Neural cell (in vitro differentiated cells): Measurements from ENCODE around the gene EXD3. TPM values are rescaled to one million over a fixed set of nuclear protein-coding genes. Genes with fewer than 3 reads are reported as not detected.

Experiments
- H2AFZ ChIP-seq: fragments of 200-600, 300-800 bp; sonication (generic), shearing (Covaris generic); 2 replicates; pipeline ENCODE4 v1.6.0; 2014; ENCODE audit warnings: low read depth, mild to moderate bottlenecking, antibody characterized with exemption, low read length, moderate library complexity
- H3F3A ChIP-seq: fragments of 200-600 bp; shearing (Covaris generic); 2 replicates; pipeline ENCODE4 v1.6.1; 2016; ENCODE audit warnings: mild to moderate bottlenecking, moderate library complexity, mixed read lengths, antibody characterized with exemption, low read length; ENCODE audit not compliant: insufficient read depth, poor library complexity, severe bottlenecking
- H3K27ac ChIP-seq: fragments of 200-600, 300-800 bp; sonication (generic), shearing (Covaris generic); 2 replicates; pipeline ENCODE4 v1.5.1; 2014; ENCODE audit warnings: mild to moderate bottlenecking, low read length, moderate library complexity
- H3K27me3 ChIP-seq: fragments of 300-800, 200-600 bp; sonication (generic), shearing (Covaris generic); 2 replicates; pipeline ENCODE4 v1.6.0; 2014; ENCODE audit warnings: mild to moderate bottlenecking, low read depth, low read length, moderate library complexity; ENCODE audit not compliant: insufficient read depth
- H3K36me3 ChIP-seq: fragments of 300-800, 200-600 bp; sonication (generic), shearing (Covaris generic); 2 replicates; pipeline ENCODE4 v1.5.1; 2014; ENCODE audit warnings: mild to moderate bottlenecking, antibody characterized with exemption, low read length, moderate library complexity; ENCODE audit not compliant: insufficient read depth
- H3K4me2 ChIP-seq: fragments of 300-800, 200-600 bp; sonication (generic), shearing (Covaris generic); 2 replicates; pipeline ENCODE4 v1.6.0; 2014; ENCODE audit warnings: mild to moderate bottlenecking, low read length
- H3K4me3 ChIP-seq: fragments of 300-800, 200-600 bp; sonication (generic), shearing (Covaris generic); 2 replicates; pipeline ENCODE4 v1.5.1; 2014; ENCODE audit warnings: mild to moderate bottlenecking, low read length, moderate library complexity
- H3K79me2 ChIP-seq: fragments of 200-600 bp; shearing (Covaris generic); replicated peaks from 2 replicates; pipeline ENCODE4 v1.6.0; 2014; ENCODE audit warnings: mild to moderate bottlenecking, low read length, moderate library complexity; ENCODE audit not compliant: insufficient read depth
- H3K9ac ChIP-seq: fragments of 300-800, 200-600 bp; sonication (generic), shearing (Covaris generic); 2 replicates; pipeline ENCODE4 v1.6.1; 2016; ENCODE audit warnings: mild to moderate bottlenecking, low read length, mixed read lengths
- H3K9me2 ChIP-seq: fragments of 200-600 bp; shearing (Covaris generic); 2 replicates; pipeline ENCODE4 v1.6.1; 2016; ENCODE audit warnings: mild to moderate bottlenecking, low read length, mixed read lengths; ENCODE audit not compliant: insufficient read depth
- H3K9me3 ChIP-seq: fragments of 200-600, 300-800 bp; sonication (generic), shearing (Covaris generic); 2 replicates; pipeline ENCODE4 v1.6.1; 2016; ENCODE audit warnings: mild to moderate bottlenecking, mixed run types, low read length, moderate library complexity, mixed read lengths
- H4K20me1 ChIP-seq: fragments of 200-600 bp; shearing (Covaris generic); 2 replicates; pipeline ENCODE4 v1.6.1; 2016; ENCODE audit warnings: mild to moderate bottlenecking, mixed run types; ENCODE audit not compliant: insufficient read depth
- CTCF ChIP-seq: fragments of 450-650 bp; IDR thresholded peaks from 2 replicates; pipeline ENCODE4 v1.5.1; 2014; ENCODE audit warnings: antibody characterized with exemption, mild to moderate bottlenecking, moderate library complexity; ENCODE audit not compliant: poor library complexity, severe bottlenecking
- EP300 ChIP-seq: fragments of 450-650 bp; conservative IDR thresholded peaks from 2 replicates; pipeline ENCODE4 v1.6.1; 2014; ENCODE audit warnings: antibody characterized with exemption, mild to moderate bottlenecking, moderate library complexity; ENCODE audit not compliant: poor library complexity, severe bottlenecking
- EZH2 ChIP-seq: fragments of 200-600, 300-800 bp; shearing (Covaris generic), sonication (generic); IDR thresholded peaks from 2 replicates; pipeline ENCODE4 v1.6.1; 2014; ENCODE audit warnings: antibody characterized with exemption, low read length, borderline replicate concordance, mild to moderate bottlenecking; ENCODE audit not compliant: insufficient read depth, poor library complexity, severe bottlenecking
- MXI1 ChIP-seq: fragments of 450-650 bp; conservative IDR thresholded peaks from 2 replicates; pipeline ENCODE4 v1.6.1; 2014; ENCODE audit warnings: antibody characterized with exemption, mild to moderate bottlenecking; ENCODE audit not compliant: poor library complexity, severe bottlenecking
- POLR2AphosphoS5 ChIP-seq: IDR thresholded peaks from 2 replicates; pipeline ENCODE4 v1.6.1; 2012
- RAD21 ChIP-seq: fragments of 450-650 bp; conservative IDR thresholded peaks from 2 replicates; pipeline ENCODE4 v1.6.1; 2014; ENCODE audit warnings: antibody characterized with exemption, mild to moderate bottlenecking, moderate library complexity
- REST ChIP-seq: IDR thresholded peaks from 2 replicates; pipeline ENCODE4 v1.6.1; 2012; ENCODE audit warnings: borderline replicate concordance
- SMC3 ChIP-seq: fragments of 450-650 bp; conservative IDR thresholded peaks from 2 replicates; pipeline ENCODE4 v1.6.1; 2014; ENCODE audit warnings: antibody characterized with exemption, mild to moderate bottlenecking, moderate library complexity; ENCODE audit not compliant: poor library complexity
- TAF1 ChIP-seq: IDR thresholded peaks from 2 replicates; pipeline ENCODE4 v1.6.1; 2012; ENCODE audit warnings: low read depth
- polyA plus RNA-seq: library from polyadenylated mRNA; depleted of rRNA; stranded (reverse); fragments of >200 nt; gene quantifications from 2 replicates; pipeline ENCODE4 v1.2.3, GENCODE V29; 2014

EXD3 gene
- polyA plus RNA-seq, 1 donor from 2014 or later, result 32.9 TPM

- no peaks in the 10 kb centered on the region for H3K36me3 ChIP-seq
- no peaks in the 10 kb centered on the region for H3F3A ChIP-seq
- H2AFZ ChIP-seq, result no peak overlapping the region
- no peaks in the 10 kb centered on the region for H3K79me2 ChIP-seq
- no peaks in the 10 kb centered on the region for H3K27me3 ChIP-seq
- no peaks in the 10 kb centered on the region for H4K20me1 ChIP-seq
- H3K9me3 ChIP-seq, result peaks cover 5% of the 10 kb centered on the region
- H3K9ac ChIP-seq, result no peak overlapping the region
- H3K9me2 ChIP-seq, result no peaks in the 10 kb centered on the region
- H3K4me2 ChIP-seq, result no peak overlapping the region
- H3K27ac ChIP-seq, result no peak overlapping the region
- TF ChIP-seq SMC3, result no peak
- TF ChIP-seq REST, result no peak
- H3K4me3 ChIP-seq, result no peak overlapping the region
Measured at GRCh38 chr9:137347928-137348327, 75.0 kb downstream of the EXD3 start.

GRCh38 chr9:137342482-137342881, 80.5 kb downstream of the EXD3 start:
- H3K27ac ChIP-seq, result no peak overlapping the region
- H3K9ac ChIP-seq, result no peak overlapping the region
- TF ChIP-seq EZH2 (no peak), CTCF (no peak), TAF1 (no peak), MXI1 (no peak), SMC3 (no peak), POLR2AphosphoS5 (no peak), REST (no peak), EP300 (no peak), RAD21 (no peak)

More at GRCh38 chr9:137342482-137342881, 80.5 kb downstream of the EXD3 start:
- Histone ChIP-seq H3F3A (no peaks in the 10 kb centered on the region), H4K20me1 (no peaks in the 10 kb centered on the region), H2AFZ (no peak overlapping the region), H3K4me2 (no peak overlapping the region), H3K27me3 (no peaks in the 10 kb centered on the region), H3K79me2 (no peaks in the 10 kb centered on the region), H3K36me3 (no peaks in the 10 kb centered on the region), H3K9me3 (peaks cover 5% of the 10 kb centered on the region), H3K9me2 (no peaks in the 10 kb centered on the region), H3K4me3 (no peak overlapping the region)
